Vagina (tissue), 2 donors: ENCODE data around the gene DHCR7.

Experiments
- CTCF ChIP-seq, 3 experiments: fragments of 450-650 bp in 2 of 3; fragments of 200-600 bp in 1 of 3; sonication (generic) in 1 of 3; IDR thresholded peaks; one replicate each; pipeline ENCODE4 v1.5.1; 2017 to 2019; ENCODE audit warnings: antibody characterized with exemption in 3 of 3, mild to moderate bottlenecking in 2 of 3, moderate library complexity in 2 of 3
- POLR2A ChIP-seq, 2 donors: fragments of 450-650 bp; IDR thresholded peaks; one replicate each; pipeline ENCODE4 v1.6.1; 2017; ENCODE audit warnings: antibody characterized with exemption in 2 of 2, mild to moderate bottlenecking in 2 of 2, moderate library complexity in 2 of 2

- TF ChIP-seq POLR2A (IDR thresholded peaks at IDR 0.05): no peak
- TF ChIP-seq CTCF (IDR thresholded peaks at IDR 0.05): no peak
Observed at GRCh38 chr11:71391796-71392195, 56.4 kb downstream of the DHCR7 start.
